SK-N-SH treated with all-trans-retinoic acid at 6 μM for 48 hours (cell line): ENCODE results near the gene SHCBP1L.

Experiments
- ARNTL ChIP-seq: fragments of 450-650 bp; formaldehyde crosslinking; IDR thresholded peaks from 2 replicates; pipeline ENCODE4 v1.5.0; 2020; ENCODE audit warnings: low read depth, mild to moderate bottlenecking, moderate library complexity, borderline replicate concordance
- CREB5 ChIP-seq: fragments of 250-450 bp; sonication (Bioruptor Pico); IDR thresholded peaks from 2 replicates; pipeline ENCODE4 v1.5.1; 2020; ENCODE audit warnings: low read depth, mild to moderate bottlenecking, moderate library complexity
- CSDC2 ChIP-seq: fragments of 250-450 bp; sonication (Bioruptor Pico); IDR thresholded peaks from 2 replicates; pipeline ENCODE4 v1.5.0; 2020; ENCODE audit warnings: mild to moderate bottlenecking, moderate library complexity
- ISL1 ChIP-seq: fragments of 250-450 bp; sonication (Bioruptor Pico); IDR thresholded peaks from 2 replicates; pipeline ENCODE4 v2.1.2; 2022; ENCODE audit warnings: mild to moderate bottlenecking, moderate library complexity
- OSR1 ChIP-seq: fragments of 250-450 bp; sonication (Bioruptor Pico); IDR thresholded peaks from 2 replicates; pipeline ENCODE4 v1.8.0; 2022; ENCODE audit warnings: moderate library complexity, mild to moderate bottlenecking, inconsistent platforms
- PATZ1 ChIP-seq: fragments of 250-450 bp; sonication (Bioruptor Pico); IDR thresholded peaks from 2 replicates; pipeline ENCODE4 v1.8.0; 2020; ENCODE audit warnings: mild to moderate bottlenecking, moderate library complexity, borderline replicate concordance
- RARB ChIP-seq: fragments of 250-450 bp; sonication (Bioruptor Pico); IDR thresholded peaks from 2 replicates; pipeline ENCODE4 v1.8.0; 2021; ENCODE audit warnings: mild to moderate bottlenecking, moderate library complexity
- SNAI2 ChIP-seq: fragments of 250-450 bp; sonication (Bioruptor Pico); IDR thresholded peaks from 2 replicates; pipeline ENCODE4 v1.5.0; 2020; ENCODE audit warnings: mild to moderate bottlenecking, moderate library complexity
- TOX ChIP-seq: fragments of 250-450 bp; sonication (Bioruptor Pico); IDR thresholded peaks from 2 replicates; pipeline ENCODE4 v1.8.0; 2021; ENCODE audit warnings: mild to moderate bottlenecking, moderate library complexity, borderline replicate concordance
- TSHZ2 ChIP-seq: fragments of 250-450 bp; sonication (Bioruptor Pico); IDR thresholded peaks from 2 replicates; pipeline ENCODE4 v1.5.0; 2020; ENCODE audit warnings: mild to moderate bottlenecking, moderate library complexity
- ZC3H10 ChIP-seq: fragments of 250-450 bp; sonication (Bioruptor Pico); IDR thresholded peaks from 2 replicates; pipeline ENCODE4 v1.5.1; 2021; ENCODE audit warnings: mild to moderate bottlenecking, moderate library complexity
- ZFP3 ChIP-seq: fragments of 250-450 bp; sonication (Bioruptor Pico); IDR thresholded peaks from 2 replicates; pipeline ENCODE4 v1.5.0; 2020; ENCODE audit warnings: mild to moderate bottlenecking, moderate library complexity
- ZFP30 ChIP-seq: fragments of 450-650 bp; formaldehyde crosslinking; IDR thresholded peaks from 2 replicates; pipeline ENCODE4 v1.5.0; 2022; ENCODE audit warnings: mild to moderate bottlenecking, moderate library complexity
- ZNF70 ChIP-seq: fragments of 450-650 bp; formaldehyde crosslinking; IDR thresholded peaks from 2 replicates; pipeline ENCODE4 v1.5.0; 2020; ENCODE audit warnings: mild to moderate bottlenecking, moderate library complexity

- TF ChIP-seq PATZ1 (CRISPR knock-in tag): no peak
- no peak for TF ChIP-seq ARNTL
- TF ChIP-seq TOX (CRISPR knock-in tag): no peak
- no peak for TF ChIP-seq RARB (CRISPR knock-in tag)
- TF ChIP-seq CREB5 (CRISPR knock-in tag): no peak
- no peak for TF ChIP-seq ZC3H10 (CRISPR knock-in tag)
- no peak for TF ChIP-seq ZNF70 (CRISPR knock-in tag)
- no peak for TF ChIP-seq OSR1
- TF ChIP-seq CSDC2: no peak
- no peak for TF ChIP-seq ZFP30 (CRISPR knock-in tag)
- TF ChIP-seq SNAI2 (CRISPR knock-in tag): no peak
- TF ChIP-seq ZFP3: no peak
- no peak for TF ChIP-seq ISL1 (CRISPR knock-in tag)
- TF ChIP-seq TSHZ2 (CRISPR knock-in tag): no peak
These were observed 43.9 kb upstream of the SHCBP1L start for GRCh38 chr1:182996816-182997215.
